Measurements from ENCODE around the gene MXRA8.

MXRA8 gene

DNA sequence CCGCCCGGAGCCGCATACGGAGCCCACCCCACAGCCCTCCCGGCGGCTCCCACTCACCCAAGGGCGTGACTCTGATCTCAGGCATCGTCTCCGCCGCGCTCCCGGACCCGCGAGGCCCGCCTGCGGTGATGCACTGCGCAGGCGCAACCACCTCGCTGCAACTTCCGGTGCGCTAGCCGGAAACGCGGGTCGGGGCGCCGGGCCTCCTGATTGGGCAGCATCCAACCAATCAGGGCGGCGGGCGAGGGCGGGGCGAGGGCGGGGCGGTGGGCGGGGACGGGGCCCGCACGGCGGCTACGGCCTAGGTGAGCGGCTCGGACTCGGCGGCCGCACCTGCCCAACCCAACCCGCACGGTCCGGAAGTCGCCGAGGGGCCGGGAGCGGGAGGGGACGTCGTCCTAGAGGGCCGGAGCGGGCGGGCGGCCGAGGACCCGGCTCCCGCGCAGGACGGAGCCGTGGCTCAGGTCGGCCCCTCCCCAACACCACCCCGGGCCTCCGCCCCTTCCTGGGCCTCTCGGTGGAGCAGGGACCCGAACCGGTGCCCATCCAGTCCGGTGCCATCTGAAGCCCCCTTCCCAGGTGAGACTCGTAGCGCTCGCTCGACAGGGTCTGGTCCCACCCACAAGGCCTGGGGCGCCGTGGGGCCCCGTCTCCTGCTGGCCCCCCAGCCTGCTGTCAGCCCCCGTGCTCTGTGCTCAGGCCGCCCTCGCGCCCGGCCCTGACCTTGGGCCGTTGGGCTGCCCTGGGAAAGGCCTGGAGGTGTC, 33.6 kb downstream of the MXRA8 start, which contains the start of the genes CPTP and INTS11:
CPTP (plus strand) TSS at position 279 of the 764 bp plus-strand sequence. CDS start 2,109 bp downstream, outside the sequence.
INTS11 (minus strand) TSS at position 137 of the 764 bp plus-strand sequence; CDS start at position 85, 52 bp downstream.
- Histone ChIP-seq H3K36me3 (ENCODE audit: insufficient read depth, insufficient read length, low read length) (peaks cover 41% of the 10 kb centered on the region), H3K27me3 (ENCODE audit: insufficient read depth, insufficient read length) (no peaks in the 10 kb centered on the region), H3K9me3 (ENCODE audit: insufficient read depth, low read length) (no peaks in the 10 kb centered on the region), H3K9ac (ENCODE audit: insufficient read length, low read depth) (peak within 1 kb of the TSS; percentile 95), H3K4me1 (ENCODE audit: insufficient read depth, insufficient read length) (peaks cover 9% of the 10 kb centered on the region), H3K4me3 (ENCODE audit: insufficient read length, low read depth) (peak within 1 kb of the TSS; percentile 87)
- TF ChIP-seq YY1 (IDR thresholded peaks at IDR 0.05; ENCODE audit: insufficient read depth, insufficient read length) (no peak), ZNF274 (IDR thresholded peaks at IDR 0.05; ENCODE audit: low read depth, low read length) (no peak), SUZ12 (IDR thresholded peaks at IDR 0.05; ENCODE audit: extremely low read depth, insufficient read depth, insufficient read length) (no peak)
- peak; percentile 68 for DNase-seq (ENCODE audit: low read depth, low spot score)

GRCh38 chr1:1324084-1324523, 34.3 kb downstream of the MXRA8 start:
- H3K36me3 ChIP-seq (ENCODE audit: insufficient read depth, insufficient read length, low read length), result peaks cover 48% of the 10 kb centered on the region
- TF ChIP-seq YY1 (IDR thresholded peaks at IDR 0.05; ENCODE audit: insufficient read depth, insufficient read length) (no peak), SUZ12 (IDR thresholded peaks at IDR 0.05; ENCODE audit: extremely low read depth, insufficient read depth, insufficient read length) (no peak), ZNF274 (IDR thresholded peaks at IDR 0.05; ENCODE audit: low read depth, low read length) (no peak)
- peak overlapping the region; percentile 87 for H3K4me3 ChIP-seq (ENCODE audit: insufficient read length, low read depth)
- no peaks in the 10 kb centered on the region for H3K27me3 ChIP-seq (ENCODE audit: insufficient read depth, insufficient read length)
- H3K9me3 ChIP-seq (ENCODE audit: insufficient read depth, low read length), result no peaks in the 10 kb centered on the region
- peaks cover 11% of the 10 kb centered on the region for H3K4me1 ChIP-seq (ENCODE audit: insufficient read depth, insufficient read length)
- H3K9ac ChIP-seq (ENCODE audit: insufficient read length, low read depth), result peak overlapping the region; percentile 95
- no peak for DNase-seq (ENCODE audit: low read depth, low spot score)

GRCh38 chr1:1322952-1323351, 35.4 kb downstream of the MXRA8 start:
- Histone ChIP-seq H3K4me1 (ENCODE audit: insufficient read depth, insufficient read length) (peaks cover 11% of the 10 kb centered on the region), H3K9me3 (ENCODE audit: insufficient read depth, low read length) (no peaks in the 10 kb centered on the region), H3K4me3 (ENCODE audit: insufficient read length, low read depth) (no peak overlapping the region), H3K27me3 (ENCODE audit: insufficient read depth, insufficient read length) (no peaks in the 10 kb centered on the region), H3K36me3 (ENCODE audit: insufficient read depth, insufficient read length, low read length) (peaks cover 52% of the 10 kb centered on the region), H3K9ac (ENCODE audit: insufficient read length, low read depth) (peak overlapping the region; percentile 50)
- no peak for TF ChIP-seq SUZ12 (IDR thresholded peaks at IDR 0.05; ENCODE audit: extremely low read depth, insufficient read depth, insufficient read length)
- DNase-seq (ENCODE audit: low read depth, low spot score), result no peak

DNA sequence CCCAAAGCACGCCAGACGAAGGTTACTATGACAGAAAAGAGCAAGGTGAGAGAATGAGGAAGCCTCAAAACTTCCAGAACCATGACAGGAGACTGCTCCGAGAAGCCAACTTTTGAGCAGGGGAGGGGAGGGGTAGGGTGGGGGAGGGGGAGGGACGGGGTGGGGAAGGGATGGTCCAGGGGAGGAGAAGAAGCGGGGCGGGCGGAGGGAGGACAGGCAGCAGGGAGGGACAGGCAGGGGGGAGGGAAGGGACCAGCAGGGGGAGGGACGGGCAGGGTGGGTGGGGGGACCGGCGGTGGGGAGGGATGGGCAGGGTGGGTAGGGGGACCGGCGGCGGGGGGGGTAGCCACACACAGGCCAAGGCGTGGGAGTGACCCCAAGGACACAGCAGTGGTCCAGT, 35.9 kb downstream of the MXRA8 start:
- Histone ChIP-seq H3K4me1 (ENCODE audit: insufficient read depth, insufficient read length) (peaks cover 14% of the 10 kb centered on the region), H3K9ac (ENCODE audit: insufficient read length, low read depth) (no peak overlapping the region), H3K27me3 (ENCODE audit: insufficient read depth, insufficient read length) (no peaks in the 10 kb centered on the region), H3K9me3 (ENCODE audit: insufficient read depth, low read length) (no peaks in the 10 kb centered on the region), H3K4me3 (ENCODE audit: insufficient read length, low read depth) (no peak overlapping the region), H3K36me3 (ENCODE audit: insufficient read depth, insufficient read length, low read length) (peaks cover 50% of the 10 kb centered on the region)
- DNase-seq (ENCODE audit: low read depth, low spot score), result no peak
- no peak for TF ChIP-seq SUZ12 (IDR thresholded peaks at IDR 0.05; ENCODE audit: extremely low read depth, insufficient read depth, insufficient read length)
- TF ChIP-seq ZNF274 (IDR thresholded peaks at IDR 0.05; ENCODE audit: low read depth, low read length), result no peak
- no peak for TF ChIP-seq YY1 (IDR thresholded peaks at IDR 0.05; ENCODE audit: insufficient read depth, insufficient read length)

DNA sequence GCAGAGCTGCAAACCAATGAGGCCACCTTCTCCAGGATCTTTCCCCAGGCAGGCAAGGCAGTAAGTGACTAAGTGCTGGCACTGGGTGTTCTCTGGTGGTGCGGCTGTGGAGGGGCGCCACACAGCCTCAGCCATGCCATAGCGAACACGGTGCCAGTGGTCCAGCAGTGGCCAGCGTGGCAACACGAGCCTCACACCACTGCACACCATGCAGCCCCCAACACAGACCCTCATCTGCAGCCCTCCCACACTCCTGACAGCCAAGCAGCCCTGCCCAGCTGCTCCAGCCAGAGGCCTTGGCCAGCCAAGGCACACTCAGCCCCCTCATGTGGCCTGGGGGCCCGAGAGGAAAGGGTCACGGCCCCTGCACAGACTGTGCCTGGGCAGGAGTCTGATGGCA, 36.9 kb downstream of the MXRA8 start:
- Histone ChIP-seq H3K4me1 (ENCODE audit: insufficient read depth, insufficient read length) (peaks cover 14% of the 10 kb centered on the region), H3K36me3 (ENCODE audit: insufficient read depth, insufficient read length, low read length) (peaks cover 52% of the 10 kb centered on the region), H3K4me3 (ENCODE audit: insufficient read length, low read depth) (no peak overlapping the region), H3K27me3 (ENCODE audit: insufficient read depth, insufficient read length) (no peaks in the 10 kb centered on the region), H3K9ac (ENCODE audit: insufficient read length, low read depth) (peak overlapping the region; percentile 10), H3K9me3 (ENCODE audit: insufficient read depth, low read length) (no peaks in the 10 kb centered on the region)
- no peak for DNase-seq (ENCODE audit: low read depth, low spot score)
- TF ChIP-seq YY1 (IDR thresholded peaks at IDR 0.05; ENCODE audit: insufficient read depth, insufficient read length) (no peak), ZNF274 (IDR thresholded peaks at IDR 0.05; ENCODE audit: low read depth, low read length) (no peak), SUZ12 (IDR thresholded peaks at IDR 0.05; ENCODE audit: extremely low read depth, insufficient read depth, insufficient read length) (no peak)

- TF ChIP-seq SUZ12 (IDR thresholded peaks at IDR 0.05; ENCODE audit: extremely low read depth, insufficient read depth, insufficient read length) (no peak), YY1 (IDR thresholded peaks at IDR 0.05; ENCODE audit: insufficient read depth, insufficient read length) (no peak), ZNF274 (IDR thresholded peaks at IDR 0.05; ENCODE audit: low read depth, low read length) (no peak)
- no peak overlapping the region for H3K4me3 ChIP-seq (ENCODE audit: insufficient read length, low read depth)
- DNase-seq (ENCODE audit: low read depth, low spot score), result no peak
- no peaks in the 10 kb centered on the region for H3K9me3 ChIP-seq (ENCODE audit: insufficient read depth, low read length)
- peaks cover 14% of the 10 kb centered on the region for H3K4me1 ChIP-seq (ENCODE audit: insufficient read depth, insufficient read length)
- H3K9ac ChIP-seq (ENCODE audit: insufficient read length, low read depth), result peak overlapping the region; percentile 10
- peaks cover 57% of the 10 kb centered on the region for H3K36me3 ChIP-seq (ENCODE audit: insufficient read depth, insufficient read length, low read length)
- H3K27me3 ChIP-seq (ENCODE audit: insufficient read depth, insufficient read length), result no peaks in the 10 kb centered on the region
Measured at GRCh38 chr1:1320666-1321448, 37.5 kb downstream of the MXRA8 start.

DNA sequence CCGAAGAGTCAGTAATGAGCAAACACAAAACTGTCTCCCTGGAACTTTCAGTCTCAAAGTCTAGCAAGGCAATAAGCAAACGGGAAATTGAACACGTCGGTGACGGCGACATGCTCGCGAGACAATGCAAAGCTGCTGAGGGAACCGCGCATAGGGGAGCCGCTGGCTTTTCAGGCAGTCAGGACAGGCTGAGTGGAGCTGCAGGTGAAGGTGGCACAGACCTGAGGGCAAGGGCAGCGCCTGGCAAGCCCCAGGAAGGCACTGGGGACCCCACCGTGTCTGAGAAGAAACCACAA, 38.8 kb downstream of the MXRA8 start:
- no peak for DNase-seq (ENCODE audit: low read depth, low spot score)
- H3K9me3 ChIP-seq (ENCODE audit: insufficient read depth, low read length), result no peaks in the 10 kb centered on the region
- H3K36me3 ChIP-seq (ENCODE audit: insufficient read depth, insufficient read length, low read length), result peaks cover 65% of the 10 kb centered on the region
- H3K4me1 ChIP-seq (ENCODE audit: insufficient read depth, insufficient read length), result peaks cover 14% of the 10 kb centered on the region
- no peak for TF ChIP-seq ZNF274 (IDR thresholded peaks at IDR 0.05; ENCODE audit: low read depth, low read length)
- TF ChIP-seq SUZ12 (IDR thresholded peaks at IDR 0.05; ENCODE audit: extremely low read depth, insufficient read depth, insufficient read length), result no peak
- no peak for TF ChIP-seq YY1 (IDR thresholded peaks at IDR 0.05; ENCODE audit: insufficient read depth, insufficient read length)
- no peak overlapping the region for H3K9ac ChIP-seq (ENCODE audit: insufficient read length, low read depth)
- H3K4me3 ChIP-seq (ENCODE audit: insufficient read length, low read depth), result no peak overlapping the region
- no peaks in the 10 kb centered on the region for H3K27me3 ChIP-seq (ENCODE audit: insufficient read depth, insufficient read length)

All from NT2/D1 (cell line).